Natural killer cell (primary cell): ENCODE data around the gene TMEM138. TPM values are rescaled to one million over a fixed set of nuclear protein-coding genes. Genes with fewer than 3 reads are reported as not detected.

Experiments
- ATAC-seq, 3 donors: fragments of 150-1000 bp in 2 of 3; fragments of 200-7000 bp in 1 of 3; cut with Tn5 transposase; 1 replicate in 1 of 3; 2 replicates in 2 of 3; pipeline ENCODE4 v1.10.0; 2021; ENCODE audit warnings: mild to moderate bottlenecking in 2 of 3, moderate library complexity in 2 of 3
- DNase-seq, 2 donors: peaks; one replicate each; pipeline versions ENCODE4 v3.0.0 to v3.0.0-alpha.2; 2013 to 2021; ENCODE audit warnings: mixed read lengths in 1 of 2
- H3K27ac ChIP-seq: one replicate; pipeline ENCODE4 v1.5.1; 2013; ENCODE audit warnings: mild to moderate bottlenecking, low read length
- H3K27me3 ChIP-seq: one replicate; pipeline ENCODE4 v1.6.1; 2013; ENCODE audit warnings: low read length; ENCODE audit not compliant: control insufficient read depth, insufficient read depth
- H3K36me3 ChIP-seq: one replicate; pipeline ENCODE4 v1.6.1; 2013; ENCODE audit warnings: low read length; ENCODE audit not compliant: control insufficient read depth, insufficient read depth
- H3K4me1 ChIP-seq: one replicate; pipeline ENCODE4 v1.6.1; 2013; ENCODE audit warnings: low read length; ENCODE audit not compliant: control insufficient read depth, insufficient read depth
- H3K4me3 ChIP-seq: one replicate; pipeline ENCODE4 v1.5.1; 2013; ENCODE audit warnings: low read length
- H3K9me3 ChIP-seq: one replicate; pipeline ENCODE4 v1.6.1; 2013; ENCODE audit warnings: low read length; ENCODE audit not compliant: control insufficient read depth, insufficient read depth
- H3K27ac Mint-ChIP-seq, 2 donors: one replicate each; pipeline ENCODE4 v1.8.0; 2022; ENCODE audit warnings: mild to moderate bottlenecking in 2 of 2, mixed read lengths in 2 of 2, moderate library complexity in 1 of 2
- H3K27me3 Mint-ChIP-seq, 2 donors: one replicate each; pipeline ENCODE4 v1.8.0; 2022; ENCODE audit warnings: low read depth in 2 of 2, mixed read lengths in 2 of 2
- H3K36me3 Mint-ChIP-seq: one replicate; pipeline ENCODE4 v1.8.0; 2022; ENCODE audit warnings: mixed read lengths
- H3K4me1 Mint-ChIP-seq, 2 donors: one replicate each; pipeline ENCODE4 v1.8.0; 2022; ENCODE audit warnings: mixed read lengths in 2 of 2
- H3K4me3 Mint-ChIP-seq: one replicate; pipeline ENCODE4 v1.8.0; 2022; ENCODE audit warnings: mild to moderate bottlenecking, moderate library complexity, mixed read lengths
- H3K9me3 Mint-ChIP-seq, 2 donors: one replicate each; pipeline ENCODE4 v1.8.0; 2022; ENCODE audit warnings: mixed read lengths in 2 of 2
- CTCF ChIP-seq: fragments of 200-600 bp; IDR thresholded peaks from one replicate; pipeline ENCODE4 v1.8.0; 2022; ENCODE audit warnings: antibody characterized with exemption
- WGBS: methylation state at CpG from one replicate; pipeline ENCODE4 v1.1.7; 2013; ENCODE audit warnings: missing lambda C conversion rate; ENCODE audit not compliant: insufficient coverage; 5-methylcytosine and 5-hydroxymethylcytosine counted together
- intact Hi-C: fragments of 100-400 bp; cut with micrococcal nuclease; formaldehyde crosslinking; loops from one replicate; pipeline ENCODE4 v1.14.2; 2022
- total RNA-seq, 4 donors: library from RNA; stranded (reverse); fragments of 120-200 nt in 1 of 4; gene quantifications; one replicate each; pipeline versions ENCODE4 v1.2.3 to v1.2.4, GENCODE V29; 2013 to 2022

TMEM138 gene
- total RNA-seq, 3 donors from 2014 or later (not counting 1 experiment from before 2014, with no cell fraction given) = 63.8 to 75.9 (median 66.5) TPM

- H3K9me3 Mint-ChIP-seq = no peaks in the 10 kb centered on the region
- Histone ChIP-seq H3K9me3 (no peaks in the 10 kb centered on the region), H3K27me3 (no peaks in the 10 kb centered on the region), H3K36me3 (peaks cover 3% of the 10 kb centered on the region), H3K27ac (no peak overlapping the region), H3K4me1 (peaks cover 8% of the 10 kb centered on the region), H3K4me3 (no peak overlapping the region)
- H3K36me3 Mint-ChIP-seq = no peaks in the 10 kb centered on the region
- H3K27me3 Mint-ChIP-seq = no peaks in the 10 kb centered on the region
- no peak for ATAC-seq
- peaks cover 0 to 7% of the 10 kb centered on the region in 2 donors for H3K4me1 Mint-ChIP-seq
- no peak for TF ChIP-seq CTCF
- no peak overlapping the region for H3K27ac Mint-ChIP-seq
- no peak overlapping the region for H3K4me3 Mint-ChIP-seq
- 100% methylated on average over 1 of the region's 2 CpGs for WGBS
- intact Hi-C loops = no loop called here
- DNase-seq = no peak
Observed at GRCh38 chr11:61340979-61341378, 21.2 kb upstream of the TMEM138 start.

- Histone ChIP-seq H3K4me3 (no peak overlapping the region), H3K9me3 (no peaks in the 10 kb centered on the region), H3K27ac (no peak overlapping the region), H3K4me1 (peaks cover under 1% of the 10 kb centered on the region), H3K27me3 (no peaks in the 10 kb centered on the region), H3K36me3 (peaks cover 3% of the 10 kb centered on the region)
- H3K27me3 Mint-ChIP-seq = no peaks in the 10 kb centered on the region
- no peak for ATAC-seq
- no peak overlapping the region for H3K27ac Mint-ChIP-seq
- 98% methylated on average over 4 of the region's 4 CpGs for WGBS
- no peaks in the 10 kb centered on the region for H3K36me3 Mint-ChIP-seq
- no peaks in the 10 kb centered on the region for H3K9me3 Mint-ChIP-seq
- no peak overlapping the region for H3K4me3 Mint-ChIP-seq
- no peak for TF ChIP-seq CTCF
- H3K4me1 Mint-ChIP-seq = peaks cover 0 to 4% of the 10 kb centered on the region in 2 donors
- no peak for DNase-seq
- intact Hi-C loops = no loop called here
Observed at GRCh38 chr11:61341706-61342105, 20.5 kb upstream of the TMEM138 start.

- Histone ChIP-seq H3K27me3 (no peaks in the 10 kb centered on the region), H3K9me3 (no peaks in the 10 kb centered on the region), H3K36me3 (peaks cover 3% of the 10 kb centered on the region), H3K4me1 (no peaks in the 10 kb centered on the region), H3K4me3 (no peak overlapping the region), H3K27ac (no peak overlapping the region)
- no peak for ATAC-seq
- DNase-seq = no peak
- H3K27me3 Mint-ChIP-seq = no peaks in the 10 kb centered on the region
- no peaks in the 10 kb centered on the region for H3K4me1 Mint-ChIP-seq
- H3K4me3 Mint-ChIP-seq = no peak overlapping the region
- H3K9me3 Mint-ChIP-seq = no peaks in the 10 kb centered on the region
- 96% methylated on average over 20 of the region's 20 CpGs for WGBS
- no peaks in the 10 kb centered on the region for H3K36me3 Mint-ChIP-seq
- no peak for TF ChIP-seq CTCF
- H3K27ac Mint-ChIP-seq = no peak overlapping the region
- intact Hi-C loops = no loop called here
Observed at GRCh38 chr11:61342207-61342803, 19.9 kb upstream of the TMEM138 start.
